NOMO-1 treated with dmso at 0.1 percent for 144 hours (cell line): ENCODE results near the gene STK32C.
"Not testable (repeated sequence)": the region's sequence is repeated elsewhere in the genome, so short reads cannot be mapped to it uniquely, and the experiment has no call there.

Experiments used
- DNase-seq: peaks from one replicate; lab custom pipeline; 2025; ENCODE audit not compliant: unreplicated experiment; lab: John Stamatoyannopoulos, UW

Gene STK32C

GRCh38 chr10:132302421-132303310 lies 5.1 kb downstream of the STK32C start:
- no peak for DNase-seq

DNA sequence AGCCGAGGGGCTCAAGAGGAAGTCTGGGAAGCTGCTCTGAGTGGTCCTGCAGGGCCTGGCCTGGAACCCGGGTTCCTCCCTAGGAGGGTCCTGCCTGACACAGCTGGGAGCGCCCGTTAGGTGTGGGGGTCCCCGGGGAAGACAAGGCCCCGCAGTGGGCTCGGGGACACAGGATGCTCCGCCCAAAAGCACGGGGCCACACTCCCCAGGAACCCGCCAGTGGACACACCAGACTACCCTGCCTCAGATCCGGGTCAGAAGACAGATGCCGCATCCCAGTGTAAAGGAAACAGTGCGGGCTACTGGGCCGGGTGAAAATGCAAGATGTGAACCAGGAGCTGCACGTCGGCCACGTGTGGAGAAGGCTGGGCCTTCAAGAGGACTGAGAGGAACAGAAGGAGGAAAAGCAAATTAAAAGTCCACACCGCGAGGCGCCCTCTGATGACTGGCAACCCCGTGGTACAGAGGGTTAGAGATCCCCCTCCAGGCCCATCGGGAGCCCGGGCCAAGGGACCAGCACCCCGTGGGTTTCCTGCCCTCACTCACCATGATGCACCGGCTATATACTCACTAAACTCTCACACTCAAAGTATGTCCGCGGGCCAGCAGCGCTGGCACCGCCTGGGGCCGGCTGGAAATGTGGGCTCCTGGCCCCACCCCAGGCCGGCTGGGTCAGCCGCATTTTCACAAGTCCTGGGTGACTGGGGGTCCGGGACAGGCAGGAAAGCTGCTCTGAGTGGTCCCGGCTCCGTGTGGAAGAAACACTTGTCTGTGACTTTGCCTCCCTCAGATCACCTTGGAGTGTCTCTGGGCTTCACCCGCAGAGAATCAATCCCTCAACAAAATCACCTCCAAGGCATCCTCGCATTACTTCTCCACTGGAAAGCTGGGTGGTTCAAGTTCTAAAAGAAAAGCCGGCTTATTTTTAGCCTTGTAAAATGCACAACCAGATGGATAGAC lies 6.1 kb downstream of the STK32C start:
- no peak for DNase-seq

DNA sequence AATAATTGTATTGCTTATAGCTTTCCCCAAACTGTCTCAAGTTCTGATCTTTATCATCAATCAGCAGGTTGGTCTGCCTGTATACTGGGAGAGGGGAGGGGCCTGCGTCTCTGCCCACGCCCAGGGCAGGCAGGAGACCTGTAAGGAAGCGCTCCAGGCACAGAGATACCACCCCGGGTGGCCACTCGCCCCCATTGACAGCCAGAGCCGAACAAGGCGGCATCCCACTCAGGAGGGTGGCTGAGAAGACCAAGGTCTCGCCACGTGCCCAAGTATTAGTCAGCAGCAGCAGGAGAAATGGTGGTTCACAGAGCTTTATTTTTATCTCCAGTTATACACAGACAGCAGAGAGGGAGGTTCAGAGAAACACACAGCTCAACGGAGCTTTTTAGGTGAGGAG lies 7.2 kb downstream of the STK32C start:
- no peak for DNase-seq

DNA sequence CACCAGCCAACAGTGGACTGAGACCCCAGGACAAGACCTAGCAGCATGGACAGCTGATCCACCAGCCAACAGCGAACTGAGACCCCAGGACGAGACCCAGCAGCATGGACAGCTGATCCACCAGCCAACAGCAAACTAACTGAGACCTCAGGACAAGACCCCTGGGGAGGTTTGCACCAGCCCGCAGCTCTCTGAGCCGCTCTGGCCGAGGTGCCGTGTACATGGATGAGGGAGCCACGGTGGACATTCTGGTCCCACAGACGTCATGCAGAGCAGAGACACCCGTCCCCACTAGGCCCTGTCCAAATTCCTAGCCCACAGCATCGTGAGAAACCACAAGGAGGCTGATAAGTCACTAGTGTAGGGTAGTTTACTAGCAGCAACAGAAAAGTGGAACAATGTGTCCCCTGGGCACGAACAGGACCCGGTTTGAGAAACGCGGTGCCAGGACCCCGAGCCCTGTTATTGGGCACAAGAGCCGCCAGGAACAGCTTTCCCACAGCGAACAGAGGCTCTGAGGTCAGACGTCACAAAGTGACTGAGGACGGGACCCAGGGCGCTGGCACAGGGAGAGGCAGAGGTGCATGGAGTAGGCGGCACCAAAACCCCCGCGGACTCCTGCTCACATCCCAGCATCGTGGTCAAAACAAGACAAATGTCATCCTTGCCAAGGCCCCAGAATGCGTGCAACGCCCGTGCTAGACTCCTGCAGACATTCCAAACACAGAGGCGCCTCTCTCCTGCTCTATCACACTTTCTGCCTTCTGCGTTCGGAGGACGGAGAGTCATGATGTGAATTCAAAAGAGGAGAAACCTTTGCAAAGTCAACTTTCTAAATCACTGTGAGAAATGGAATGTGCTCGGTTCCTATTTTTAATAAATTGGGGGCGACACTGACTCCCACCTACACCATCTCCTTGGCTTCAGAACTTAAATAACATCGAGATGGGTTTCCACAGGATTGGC lies 8.1 kb downstream of the STK32C start:
- no peak for DNase-seq

DNA sequence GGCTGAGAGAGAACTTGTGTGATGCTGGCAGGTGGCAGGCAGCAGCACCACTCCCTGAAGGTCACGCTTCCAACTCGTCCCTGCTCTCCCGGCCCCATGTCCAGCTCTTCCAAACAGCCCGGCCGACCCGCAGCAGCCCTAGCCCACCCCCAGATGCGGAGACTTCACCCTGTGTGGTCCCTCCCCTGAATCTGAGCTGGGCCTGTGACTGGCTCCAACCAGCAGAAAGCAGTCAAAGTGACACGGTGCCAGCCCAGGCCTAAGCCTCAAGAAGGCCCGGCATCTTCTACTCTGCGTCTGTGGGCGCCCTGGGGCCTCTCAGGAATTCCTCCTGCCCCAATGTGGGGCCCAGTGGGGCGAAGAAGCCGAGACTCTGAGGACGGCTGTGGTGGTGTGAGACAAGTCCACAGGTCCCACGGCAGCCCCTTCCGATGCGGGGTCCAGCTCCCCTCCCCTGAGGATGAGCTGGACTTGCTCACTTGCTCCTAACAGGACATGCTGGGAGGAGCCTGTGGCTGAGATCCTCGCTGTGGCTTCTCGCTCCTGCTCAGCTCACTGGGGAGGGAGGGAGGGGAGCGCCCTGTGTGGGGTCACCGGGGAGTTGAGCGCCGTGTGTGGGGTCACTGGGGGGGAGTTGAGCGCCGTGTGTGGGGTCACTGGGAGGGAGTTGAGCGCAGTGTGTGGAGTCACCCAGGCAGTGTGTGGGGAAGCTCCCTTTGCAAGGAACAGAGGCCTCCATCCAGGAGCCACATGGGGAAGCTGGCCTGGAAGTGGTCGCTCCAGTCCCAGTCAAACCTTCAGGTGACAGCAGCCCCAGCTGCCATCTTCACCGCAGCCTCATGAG lies 9.5 kb downstream of the STK32C start:
- no peak for DNase-seq

DNA sequence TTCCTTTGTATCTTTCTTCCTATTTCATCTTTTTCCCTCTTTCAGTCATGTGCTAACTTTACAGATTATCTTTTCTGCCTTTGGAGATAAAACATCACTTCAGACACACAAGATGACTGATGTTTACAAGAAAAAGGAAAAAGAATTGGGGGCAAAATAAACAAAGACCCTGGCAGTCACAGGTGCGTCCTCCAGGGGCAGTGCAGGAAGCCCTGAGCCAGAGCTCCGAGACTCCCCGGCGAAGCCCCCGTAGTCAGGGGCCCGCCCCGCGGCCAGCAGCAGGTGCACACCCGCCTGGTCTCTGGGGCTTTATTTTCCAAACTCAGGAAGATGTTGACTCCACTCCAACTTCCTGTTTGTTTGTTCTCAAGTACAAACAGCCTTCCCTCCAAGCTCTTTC lies 10.2 kb downstream of the STK32C start:
- no peak for DNase-seq

DNA sequence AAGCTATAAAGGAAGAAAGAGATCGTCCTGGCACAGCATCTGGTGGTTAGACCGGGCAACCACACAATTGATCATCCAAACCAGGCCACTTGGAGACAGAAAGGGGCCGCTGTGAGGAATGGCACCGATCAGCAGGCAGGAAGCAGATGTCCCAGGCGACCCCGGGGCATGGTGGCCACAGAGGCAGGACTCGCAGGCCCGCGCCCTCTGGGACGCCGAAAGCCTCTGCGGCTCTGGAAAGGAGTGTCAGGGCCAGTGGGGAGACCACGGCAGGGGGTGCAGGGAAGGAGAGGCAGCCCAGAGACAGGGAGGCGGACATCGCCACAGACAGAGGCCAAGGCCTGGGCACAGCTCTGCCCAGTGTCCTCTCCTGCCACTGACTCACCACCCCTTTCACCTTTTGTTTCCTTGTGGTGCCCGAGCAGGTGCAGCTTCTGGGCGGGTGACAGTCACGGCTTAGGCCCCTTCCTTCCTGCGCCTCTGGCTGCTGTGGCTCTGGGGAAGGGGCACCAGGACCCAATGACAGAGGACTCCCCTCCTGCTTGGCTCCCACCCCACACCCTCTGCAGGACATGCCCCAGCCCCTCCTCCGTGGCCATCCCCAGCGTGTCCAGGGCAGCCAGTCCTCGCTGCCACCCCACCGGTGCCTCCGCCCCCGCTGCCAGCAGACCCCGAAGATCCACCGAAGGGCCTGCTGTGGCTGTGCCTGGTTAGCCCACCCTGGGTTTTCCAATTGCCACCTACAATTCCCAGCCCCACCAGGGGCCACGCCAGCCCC lies 10.9 kb downstream of the STK32C start:
- no peak for DNase-seq

- not testable (repeated sequence) for DNase-seq
These were observed 12.3 kb downstream of the STK32C start for GRCh38 chr10:132295481-132295880.

GRCh38 chr10:132294561-132295318 lies 13.0 kb downstream of the STK32C start:
- DNase-seq: no peak

- no peak for DNase-seq
These were observed 13.8 kb downstream of the STK32C start for GRCh38 chr10:132293813-132294520.

DNA sequence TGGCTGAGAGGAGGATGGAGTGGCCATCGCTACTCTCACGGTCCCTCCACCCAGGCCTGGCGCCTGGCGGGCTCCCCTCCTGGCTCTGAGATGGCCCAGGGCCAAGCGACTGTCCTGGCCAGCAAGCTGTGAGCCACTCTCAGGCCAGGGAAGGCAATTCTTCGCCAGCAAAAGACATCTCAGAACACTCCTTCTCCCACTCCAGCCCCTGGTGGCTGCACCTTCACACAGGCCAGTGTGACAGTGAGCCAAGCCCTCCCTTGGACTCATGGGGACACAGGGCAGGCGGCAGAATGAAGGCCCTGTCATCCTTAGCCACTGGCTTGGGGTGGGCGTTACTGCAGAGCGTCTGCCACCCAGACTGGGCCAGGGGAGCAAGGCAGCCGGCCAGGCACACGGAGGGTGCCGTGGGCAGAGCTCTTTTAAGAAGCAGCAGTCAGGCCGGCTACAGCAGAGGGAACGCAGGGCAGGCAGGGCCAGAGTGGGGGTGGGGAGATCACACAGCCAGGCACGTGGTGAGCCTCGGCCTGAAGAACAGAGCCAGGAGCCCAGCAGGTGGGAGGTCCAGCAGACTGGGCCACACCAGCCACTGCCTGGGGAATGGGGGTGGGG lies 14.4 kb downstream of the STK32C start:
- no peak for DNase-seq

DNA sequence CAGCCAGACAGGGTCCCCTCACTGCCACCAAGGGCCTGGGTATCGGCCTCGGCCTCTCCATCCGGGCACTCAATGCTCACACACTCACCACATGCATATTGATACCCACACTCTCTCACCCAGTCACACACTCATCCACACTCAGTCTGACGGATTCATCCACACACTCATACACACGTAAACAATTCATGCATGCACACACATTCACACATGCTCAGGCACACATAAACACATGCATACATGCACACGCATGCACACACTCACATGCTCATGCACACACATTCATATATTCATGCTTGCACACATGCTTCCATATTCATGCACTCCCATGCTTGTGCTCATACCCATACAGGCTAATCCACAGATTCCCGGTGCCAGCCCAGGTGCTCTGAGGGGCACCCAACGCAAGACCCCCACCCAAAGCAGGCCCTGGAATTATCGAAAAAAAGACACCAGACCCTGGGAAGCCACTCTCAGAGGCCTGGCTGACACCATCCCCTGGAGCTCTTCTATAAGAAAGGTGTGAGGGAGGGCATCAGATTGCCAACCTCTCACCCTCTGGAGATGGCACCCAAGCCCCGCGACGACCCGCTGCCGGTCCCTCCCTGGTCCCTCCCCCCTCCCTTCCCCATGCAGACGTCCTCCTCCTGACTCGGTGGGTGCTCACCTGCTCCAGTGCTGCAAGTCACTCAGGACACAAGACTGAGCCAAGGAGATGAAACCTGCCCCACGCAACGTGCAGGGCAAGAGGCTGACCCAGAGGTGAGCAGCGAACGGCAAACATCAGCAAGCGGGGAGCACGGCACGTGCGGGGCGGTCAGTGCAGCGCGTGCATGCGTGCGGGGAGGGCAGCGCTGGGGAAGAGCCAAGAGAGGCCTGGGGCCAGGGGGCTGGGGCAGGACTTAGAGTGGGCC lies 15.2 kb downstream of the STK32C start:
- no peak for DNase-seq

- no peak for DNase-seq
These were observed 15.9 kb downstream of the STK32C start for GRCh38 chr10:132291826-132292225.

DNA sequence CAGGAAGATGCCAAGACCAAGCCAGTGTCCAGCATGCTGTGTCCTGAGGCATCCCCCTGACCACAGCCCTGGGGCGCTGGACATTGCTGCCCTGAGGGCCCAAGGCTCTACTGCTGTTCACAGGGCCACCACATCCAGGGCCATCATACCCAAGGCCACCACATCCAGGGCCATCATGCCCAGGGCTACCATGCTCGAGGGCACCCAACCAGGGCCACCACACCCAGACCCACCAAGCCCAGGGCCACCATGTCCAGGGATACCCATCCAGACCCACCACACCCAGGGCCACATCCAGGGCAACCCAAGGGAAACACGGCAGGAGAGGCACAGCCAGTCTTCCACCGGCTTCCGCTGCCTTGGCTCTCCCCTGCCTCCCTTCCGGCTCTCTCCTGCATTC lies 17.1 kb downstream of the STK32C start:
- DNase-seq: no peak

- no peak for DNase-seq
These were observed 18.3 kb downstream of the STK32C start for GRCh38 chr10:132289439-132289838.
